Testis (tissue), 2 donors: ENCODE results near the gene RNF151.
A peak's percentile ranks its signal among the peaks of the same experiment; 100 is the strongest.

Source experiments
- CTCF ChIP-seq, 3 experiments: fragments of 450-650 bp in 2 of 3; fragments of 200-600 bp in 1 of 3; sonication (generic) in 1 of 3; IDR thresholded peaks; one replicate each; pipeline ENCODE4 v1.5.1; 2016 to 2019; ENCODE audit warnings: antibody characterized with exemption in 3 of 3, mild to moderate bottlenecking in 2 of 3, moderate library complexity in 1 of 3
- POLR2A ChIP-seq: fragments of 450-650 bp; IDR thresholded peaks from one replicate; pipeline ENCODE4 v1.6.1; 2017; ENCODE audit warnings: antibody characterized with exemption, mild to moderate bottlenecking, moderate library complexity

- TF ChIP-seq CTCF (IDR thresholded peaks at IDR 0.05) (no peak), POLR2A (peak; percentile 23)
Measured at GRCh38 chr16:1942810-1943726, 23.6 kb upstream of the RNF151 start, which contains the start of gene MSRB1.
